Measurements from ENCODE around the gene REEP1. TPM values are rescaled to one million over a fixed set of nuclear protein-coding genes. Genes with fewer than 3 reads are reported as not detected.

REEP1 gene
- total RNA-seq, 1 experiment from 2014 or later = 5.9 TPM

GRCh38 chr2:86383844-86384243, 46.4 kb upstream of the REEP1 start (continued):
- no peak for TF ChIP-seq EZH2phosphoT487 (IDR thresholded peaks at IDR 0.05; ENCODE audit: borderline replicate concordance)
- no peak for TF ChIP-seq ELF1 (IDR thresholded peaks at IDR 0.05; ENCODE audit: borderline replicate concordance, low read depth)

GRCh38 chr2:86382698-86383097, 45.3 kb upstream of the REEP1 start:
- DNase-seq (ENCODE audit: low read depth, low spot score) (no peak), ATAC-seq (no peak)
- TF ChIP-seq ZFX (IDR thresholded peaks at IDR 0.05) (no peak), CBX3 (IDR thresholded peaks at IDR 0.05; ENCODE audit: low read depth) (no peak), CTCF (IDR thresholded peaks at IDR 0.05 in 2 of 3, conservative IDR thresholded peaks at IDR 0.05 in 1 of 3; ENCODE audit: borderline replicate concordance in 1 of 3, insufficient read depth in 1 of 3, low read depth in 2 of 3, low read length in 2 of 3) (no peak), SP1 (IDR thresholded peaks at IDR 0.05; ENCODE audit: low read depth) (no peak), SIN3A (IDR thresholded peaks at IDR 0.05; ENCODE audit: low read depth) (no peak), EZH2 (IDR thresholded peaks at IDR 0.05) (no peak), ATF3 (IDR thresholded peaks at IDR 0.05) (no peak), EGR1 (IDR thresholded peaks at IDR 0.05; ENCODE audit: low read depth) (no peak), EZH2phosphoT487 (IDR thresholded peaks at IDR 0.05; ENCODE audit: borderline replicate concordance) (no peak)
- H3K9me3 ChIP-seq (ENCODE audit: control insufficient read depth in 1 of 2, insufficient read depth in 1 of 2, low read depth in 1 of 2, low read length in 2 of 2) = no peaks in the 10 kb centered on the region
- H2AFZ ChIP-seq (ENCODE audit: low read depth, low read length, poor library complexity, severe bottlenecking) = no peak overlapping the region
- intact Hi-C loops (cut with micrococcal nuclease) = no loop called here
- POLR2A ChIA-PET = no interaction called here
- no peaks in the 10 kb centered on the region for H3K27me3 ChIP-seq (ENCODE audit: insufficient read depth, low read length)
- H3K4me2 ChIP-seq (ENCODE audit: low read length) = no peak overlapping the region
- CTCF ChIA-PET = no interaction called here
- no peak overlapping the region for H3K9ac ChIP-seq (ENCODE audit: low read length)
- no peaks in the 10 kb centered on the region for H3K9me2 ChIP-seq (ENCODE audit: insufficient read depth)
- H4K20me1 ChIP-seq (ENCODE audit: insufficient read depth) = no peaks in the 10 kb centered on the region
- RAD21 ChIA-PET (ENCODE audit: low non-redundant PET in 1 of 2, low total read pairs in 2 of 2, uncharacterized antibody in 2 of 2, unreplicated experiment in 2 of 2) = no interaction called here
- no peak overlapping the region for H3K27ac ChIP-seq (ENCODE audit: low read depth, low read length)
- no peaks in the 10 kb centered on the region for H3K4me1 ChIP-seq (ENCODE audit: control insufficient read depth in 1 of 2, insufficient read depth in 2 of 2, low read length in 2 of 2)
- no TSS peak for BruUV-seq (replicated peaks)
- no peak overlapping the region for H3K4me3 ChIP-seq (replicated peaks in 1 of 2; ENCODE audit: low read depth in 1 of 2, low read length in 2 of 2)
- no peaks in the 10 kb centered on the region for H3K36me3 ChIP-seq (ENCODE audit: control insufficient read depth in 1 of 2, insufficient read depth in 2 of 2, low read length in 2 of 2)
- H3K79me2 ChIP-seq (ENCODE audit: insufficient read depth, low read length) = no peaks in the 10 kb centered on the region

All from HCT116 (cell line).